SIG-M5 treated with dmso at 0.1 percent for 504 hours (cell line): Measurements from ENCODE around the gene RUNX2.

Experiments
- DNase-seq: peaks from one replicate; lab custom pipeline; 2025; ENCODE audit not compliant: unreplicated experiment; lab: John Stamatoyannopoulos, UW

RUNX2 gene

DNA sequence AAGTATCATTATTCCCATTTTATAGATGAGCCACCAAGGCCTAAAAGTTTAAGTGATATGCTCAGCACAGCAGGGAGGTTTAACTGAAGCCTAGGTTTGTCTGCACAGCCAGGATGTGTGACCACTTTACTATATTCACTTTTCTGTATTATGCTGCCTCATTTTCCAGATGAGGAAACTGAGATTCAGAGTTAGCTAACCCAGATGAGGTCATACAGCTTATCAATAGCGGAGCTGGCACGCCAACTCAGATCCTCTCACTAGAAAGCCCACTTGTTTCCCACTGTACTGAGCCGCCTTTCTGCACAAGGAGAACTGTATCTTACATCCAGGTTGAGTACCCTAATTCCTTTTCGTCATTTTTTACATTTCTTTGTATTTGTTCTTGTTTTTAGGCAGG lies 181.3 kb downstream of the RUNX2 start:
- DNase-seq, result no peak

DNA sequence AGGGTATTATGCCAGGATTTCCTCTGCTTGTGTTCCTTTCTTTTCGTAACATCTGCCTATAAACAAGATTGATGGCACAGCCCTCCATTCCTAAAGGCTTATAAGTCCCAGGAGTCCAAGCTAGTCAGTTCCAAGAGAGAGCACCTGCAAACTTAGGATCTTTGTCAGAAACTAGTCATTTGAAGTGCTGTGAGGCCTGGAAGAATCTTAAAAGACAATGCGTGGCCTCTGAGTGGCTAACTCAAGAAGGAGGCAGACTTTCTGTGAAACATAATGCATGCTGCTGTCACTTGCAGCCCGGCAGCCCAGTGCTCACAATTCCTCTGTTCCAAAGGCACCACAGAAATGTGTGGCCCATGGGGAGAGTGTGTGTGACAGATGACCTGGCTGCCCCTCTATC lies 184.6 kb downstream of the RUNX2 start:
- no peak for DNase-seq

DNA sequence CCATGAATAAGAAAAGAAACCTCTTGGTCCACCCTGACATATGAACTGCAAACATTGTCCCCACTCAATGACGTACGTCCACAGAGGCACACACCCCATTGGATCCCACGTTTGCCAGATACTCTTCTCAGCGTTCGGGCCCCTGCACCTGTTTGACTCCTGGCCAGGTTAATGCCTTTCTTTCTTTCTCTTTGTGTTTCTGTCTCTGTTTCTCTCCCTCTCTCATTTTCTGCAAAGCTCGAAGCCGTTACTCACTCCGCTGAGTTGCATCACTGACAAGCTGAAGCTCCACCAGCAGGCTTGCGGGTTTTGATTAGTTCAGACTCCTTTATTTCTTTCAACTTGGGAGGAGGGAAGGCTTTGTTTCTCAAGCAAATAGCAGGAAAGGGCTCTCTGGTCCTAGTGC lies 185.1 kb downstream of the RUNX2 start:
- DNase-seq, result no peak

DNA sequence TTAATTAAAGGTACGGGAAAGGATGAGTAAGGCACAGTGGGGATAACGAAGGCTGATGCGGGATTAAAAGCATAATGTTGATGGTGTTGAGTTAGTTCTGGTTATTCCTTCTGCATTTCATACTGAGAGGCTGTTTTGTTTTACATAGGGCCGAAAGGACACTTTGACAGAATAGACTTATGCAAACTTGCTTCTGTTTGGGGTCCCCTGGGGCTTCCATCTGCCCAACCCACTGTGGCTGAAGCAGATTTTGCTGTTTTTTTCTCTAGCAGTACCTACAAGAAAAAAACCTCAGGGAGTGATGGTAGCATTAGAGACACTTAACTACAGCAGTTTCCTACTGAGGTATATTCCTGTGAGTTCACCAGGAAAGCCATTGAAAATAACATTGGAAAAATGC lies 185.7 kb downstream of the RUNX2 start:
- DNase-seq, result no peak

DNA sequence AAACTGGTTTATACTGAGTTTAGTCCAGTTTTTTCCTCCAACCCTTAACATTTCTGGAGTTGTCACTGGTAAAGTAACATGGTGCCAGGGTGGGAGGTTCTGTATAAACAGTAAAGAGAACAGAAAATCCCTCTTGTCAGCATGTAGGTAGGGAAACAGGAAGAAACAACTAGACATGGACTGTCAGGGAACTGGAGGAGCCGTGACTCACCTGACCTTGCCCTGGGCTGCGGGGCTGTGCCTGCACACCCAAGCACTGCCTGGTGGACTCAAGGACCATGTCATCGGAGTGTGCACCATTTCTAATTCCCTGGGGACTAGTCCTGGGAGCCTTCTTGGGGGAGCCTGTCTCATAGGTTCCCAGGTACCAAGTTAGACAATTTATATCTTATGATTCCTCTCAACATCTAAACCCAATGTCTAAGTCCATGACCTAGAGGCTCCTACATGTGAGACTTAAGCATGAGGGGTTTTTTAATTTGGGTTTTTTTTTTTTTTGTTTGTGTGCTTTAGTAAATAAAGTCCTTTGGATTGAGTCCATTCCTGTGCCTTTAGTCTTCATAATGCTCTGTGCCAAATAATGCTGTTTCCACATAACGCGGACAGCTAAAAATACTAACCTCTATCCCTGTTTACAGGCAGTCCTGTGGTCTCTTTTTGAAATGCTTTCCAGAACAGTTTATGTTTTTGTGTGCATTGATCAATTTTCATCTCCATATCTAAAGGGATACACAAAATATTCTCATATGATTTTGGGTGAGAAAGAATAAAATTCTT lies 186.5 kb downstream of the RUNX2 start:
- DNase-seq, result no peak

DNA sequence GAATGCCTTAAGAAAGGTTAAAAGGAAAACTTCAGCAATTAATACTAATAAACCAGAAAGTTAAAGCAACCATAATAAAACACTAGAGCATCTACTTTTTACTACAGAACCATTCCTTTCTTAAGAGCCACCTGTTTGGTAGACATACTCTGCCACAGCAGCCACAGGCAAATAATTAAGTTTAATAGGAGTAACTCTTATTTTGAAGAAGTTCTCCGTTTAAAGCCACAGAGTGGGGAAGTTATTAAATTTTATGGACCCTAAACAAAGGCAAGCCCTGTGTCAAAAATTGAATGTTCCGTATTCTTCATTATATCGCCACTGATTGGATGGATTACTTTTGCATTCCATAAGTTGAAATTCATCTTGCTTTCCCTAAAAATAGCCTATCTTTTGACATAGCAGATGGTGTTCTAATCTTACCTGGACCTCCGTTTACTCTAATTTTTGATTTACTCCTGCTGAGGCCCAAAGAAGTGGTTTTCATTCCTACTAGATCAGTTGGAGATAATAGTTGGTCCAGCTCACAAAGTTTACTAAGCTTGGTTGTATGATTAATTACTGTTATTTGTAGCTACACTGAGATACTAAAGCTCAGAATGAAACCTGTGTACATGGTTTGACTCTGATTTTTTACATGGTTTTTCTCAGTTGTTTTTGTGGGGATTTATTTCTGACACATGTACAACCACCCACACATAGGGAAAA lies 190.0 kb downstream of the RUNX2 start:
- DNase-seq, result no peak

DNA sequence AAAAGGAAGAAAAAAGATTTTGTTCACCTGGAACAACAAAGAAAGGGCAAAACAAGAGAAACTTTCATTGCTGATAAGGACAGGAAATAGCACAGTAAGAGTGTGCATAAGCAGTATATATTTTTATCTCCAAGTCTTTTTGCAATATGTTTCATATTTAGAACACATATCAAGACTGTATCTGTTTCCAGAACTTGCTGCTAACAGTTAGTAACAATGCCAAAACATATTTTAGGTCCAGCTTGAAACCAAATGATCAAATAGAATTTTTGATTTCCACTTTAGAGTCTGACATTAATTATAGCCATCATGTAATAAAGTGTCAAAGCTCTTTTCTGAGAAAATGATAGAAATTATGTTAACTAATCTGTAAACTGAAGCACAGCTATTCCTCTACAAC lies 193.1 kb downstream of the RUNX2 start:
- DNase-seq, result no peak

DNA sequence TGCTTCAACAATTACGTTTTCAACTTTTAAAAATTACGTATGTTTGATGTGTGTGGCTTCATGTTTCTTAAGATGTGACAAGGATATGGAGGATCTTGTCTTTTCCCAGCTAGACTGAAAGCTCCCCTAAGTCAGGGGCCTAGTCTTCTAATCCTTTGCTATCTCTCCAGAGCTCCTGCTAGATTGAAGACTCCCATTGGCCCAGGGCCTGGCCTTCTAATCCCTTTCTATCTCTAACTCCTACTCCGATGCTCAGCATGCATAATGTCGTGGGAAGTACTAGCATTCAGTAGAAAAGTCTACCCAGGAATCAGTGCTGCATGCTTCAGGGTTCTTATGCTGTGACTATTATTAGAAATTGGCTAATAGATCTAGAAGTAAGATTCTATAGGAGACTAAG lies 194.4 kb downstream of the RUNX2 start:
- DNase-seq, result no peak

DNA sequence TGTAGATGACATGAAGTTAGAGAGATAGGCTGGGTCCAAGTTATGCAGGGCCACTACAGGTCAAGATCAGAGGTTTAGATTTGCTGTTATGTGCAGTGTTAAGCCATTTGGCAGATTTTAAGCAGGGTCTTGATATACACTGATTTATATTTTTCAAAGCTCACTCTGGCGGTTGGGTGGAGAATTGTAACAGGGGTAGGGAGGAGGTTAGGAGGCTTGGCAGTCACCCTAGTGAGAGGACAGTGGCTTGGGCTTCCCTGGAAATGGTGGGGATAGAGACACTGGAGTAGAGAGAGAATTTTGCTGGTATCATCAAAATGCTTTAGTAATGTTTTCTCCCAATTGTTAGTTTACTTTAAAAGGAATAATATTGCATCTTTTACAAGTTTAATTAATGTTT lies 199.1 kb downstream of the RUNX2 start:
- DNase-seq, result no peak

DNA sequence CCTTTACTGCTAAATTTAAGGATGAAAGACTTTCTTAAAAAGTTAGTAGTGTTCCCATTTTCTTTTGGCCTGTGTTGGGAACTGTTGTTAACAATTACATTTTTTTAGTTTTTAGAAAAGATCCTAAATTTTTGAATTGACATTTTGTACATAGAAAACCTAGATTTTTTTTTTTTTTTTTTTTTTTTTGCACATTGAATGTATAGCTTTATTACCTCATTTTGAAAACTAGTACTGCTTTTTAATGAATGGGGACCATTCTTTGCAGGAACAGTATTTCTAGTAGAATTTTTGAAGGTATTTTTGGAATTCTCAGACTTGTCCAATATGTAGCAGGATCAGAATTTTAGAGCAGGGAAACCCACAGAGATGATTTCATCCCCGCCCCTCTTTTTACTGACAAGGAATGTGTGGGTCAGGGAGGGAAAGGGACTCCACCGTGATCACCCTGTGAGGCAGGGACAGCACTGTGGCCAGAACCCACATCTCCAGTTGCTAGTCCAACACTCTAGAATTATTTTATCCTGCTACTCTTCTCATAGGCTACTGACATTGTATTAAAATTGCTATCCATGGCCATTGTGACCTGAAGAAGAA lies 204.0 kb downstream of the RUNX2 start:
- DNase-seq, result no peak

DNA sequence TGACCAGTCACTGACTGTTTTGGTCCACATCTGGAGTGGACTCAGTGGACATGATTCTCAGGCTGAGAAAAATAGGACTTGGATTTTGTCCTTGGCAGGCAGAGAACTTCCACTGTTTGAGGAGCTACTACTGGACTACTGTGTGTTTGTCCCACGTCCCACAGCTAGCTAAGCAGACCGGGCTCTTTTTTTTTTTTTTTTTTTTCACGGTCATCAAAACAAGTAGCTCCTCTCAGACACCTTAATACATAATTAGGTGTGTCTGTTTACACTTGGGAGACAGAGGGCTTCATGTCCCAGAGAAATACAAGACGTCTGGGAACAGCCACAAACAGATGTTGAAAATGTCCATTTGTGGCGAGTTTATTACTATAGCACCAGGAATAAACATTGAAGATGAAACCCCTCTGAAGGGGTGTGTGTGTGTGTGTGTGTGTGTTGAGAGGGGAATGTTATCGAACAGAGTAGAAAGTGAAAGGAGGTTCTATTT lies 204.6 kb downstream of the RUNX2 start:
- DNase-seq, result no peak

DNA sequence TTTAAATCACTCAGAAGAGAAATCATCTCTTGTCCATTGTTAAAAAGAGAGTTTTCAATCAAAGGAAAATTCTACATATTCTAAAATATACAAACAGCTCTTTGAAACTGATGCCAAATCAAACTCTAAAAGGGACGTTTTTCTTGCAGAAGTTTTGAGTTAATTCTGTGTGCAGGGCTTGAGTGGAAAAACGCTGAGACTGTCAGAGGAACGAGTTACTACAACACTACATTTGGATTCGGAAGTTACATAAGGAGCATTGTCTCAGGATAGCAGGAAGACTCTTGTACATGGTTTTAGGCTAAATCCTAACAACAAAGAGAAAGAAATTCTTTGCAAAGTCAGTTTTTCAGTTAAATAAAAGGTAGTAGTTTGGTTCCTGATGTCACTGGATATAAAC lies 205.3 kb downstream of the RUNX2 start:
- DNase-seq, result no peak

DNA sequence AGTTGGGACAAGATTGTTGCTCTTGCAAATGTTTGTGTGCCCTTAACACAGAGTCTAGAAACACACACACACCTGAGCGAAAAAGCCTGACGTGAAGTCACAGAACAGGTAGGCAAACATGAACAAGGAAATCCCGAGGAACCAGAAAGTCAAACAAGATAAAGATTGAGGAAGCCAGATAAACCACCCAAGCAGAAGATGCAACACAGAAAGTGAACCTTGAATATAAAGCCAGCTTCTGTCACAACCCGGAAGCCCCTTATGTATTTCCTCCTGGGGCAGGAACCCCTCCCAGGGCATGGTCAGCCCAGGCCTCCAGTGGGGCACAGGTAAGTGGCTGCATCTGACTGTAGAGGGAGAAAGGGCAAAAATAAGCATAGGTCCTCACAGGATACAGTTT lies 207.8 kb downstream of the RUNX2 start:
- peak; percentile 51 for DNase-seq

DNA sequence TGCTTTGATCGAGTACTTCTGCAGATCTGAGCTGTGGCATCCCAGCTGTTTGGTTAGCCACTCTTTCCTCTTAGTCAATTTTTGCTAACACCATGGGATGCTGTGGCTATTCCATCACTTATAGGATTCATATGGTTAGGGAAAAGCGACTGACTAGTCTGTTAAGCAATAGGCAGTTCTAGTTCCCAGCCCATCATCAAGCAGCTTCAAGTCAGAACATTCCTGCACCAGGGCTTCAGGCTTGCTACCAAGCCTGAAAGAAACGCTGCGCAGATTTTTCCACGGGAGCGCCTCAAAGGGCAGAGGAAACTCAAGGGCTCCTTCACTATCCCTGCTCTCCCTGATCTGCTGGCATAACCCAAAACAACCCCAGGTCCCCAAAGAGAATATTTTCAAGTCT lies 209.4 kb downstream of the RUNX2 start:
- no peak for DNase-seq

DNA sequence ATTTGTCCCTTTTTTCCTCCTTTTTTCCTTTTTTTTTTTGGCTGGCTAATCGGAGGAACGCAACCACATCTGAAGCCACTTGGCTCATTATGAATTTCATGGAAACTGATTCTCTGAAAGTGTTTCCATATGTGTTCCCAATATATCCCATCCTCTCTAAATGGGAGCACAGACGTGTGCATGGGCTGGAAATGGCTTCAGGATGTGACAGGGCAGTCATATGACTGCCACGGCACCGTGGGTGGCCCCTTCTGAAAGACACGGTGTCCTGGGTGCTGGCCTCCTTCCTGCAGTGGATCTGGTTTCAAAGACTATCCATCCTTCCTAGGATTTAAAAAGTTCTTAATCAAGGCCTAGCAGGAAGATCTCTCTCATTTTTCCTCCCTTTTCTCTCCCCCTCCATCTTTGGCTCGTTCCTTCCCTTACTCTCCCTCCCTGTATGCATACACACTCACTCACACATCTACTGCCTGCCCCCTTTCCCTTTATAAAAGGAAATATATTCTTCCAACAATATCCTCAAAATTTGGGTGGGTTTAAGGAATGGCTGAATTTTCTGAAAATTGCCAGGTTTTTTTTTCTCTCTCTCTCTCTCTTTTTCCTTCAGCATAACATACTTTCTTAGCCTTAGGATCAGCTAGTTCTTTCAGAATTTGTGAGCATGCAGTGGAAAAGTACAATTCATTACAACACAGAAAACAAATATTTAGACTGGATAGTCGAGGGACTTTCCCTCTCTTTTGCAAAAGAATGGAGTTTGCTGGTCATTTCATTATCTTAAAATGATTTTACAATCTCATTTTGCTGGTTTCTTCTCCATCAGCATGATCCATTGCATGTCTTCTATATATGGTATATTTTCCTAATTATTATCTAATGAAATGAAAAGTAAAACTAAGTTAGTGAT lies 210.8 kb downstream of the RUNX2 start:
- DNase-seq, result no peak

DNA sequence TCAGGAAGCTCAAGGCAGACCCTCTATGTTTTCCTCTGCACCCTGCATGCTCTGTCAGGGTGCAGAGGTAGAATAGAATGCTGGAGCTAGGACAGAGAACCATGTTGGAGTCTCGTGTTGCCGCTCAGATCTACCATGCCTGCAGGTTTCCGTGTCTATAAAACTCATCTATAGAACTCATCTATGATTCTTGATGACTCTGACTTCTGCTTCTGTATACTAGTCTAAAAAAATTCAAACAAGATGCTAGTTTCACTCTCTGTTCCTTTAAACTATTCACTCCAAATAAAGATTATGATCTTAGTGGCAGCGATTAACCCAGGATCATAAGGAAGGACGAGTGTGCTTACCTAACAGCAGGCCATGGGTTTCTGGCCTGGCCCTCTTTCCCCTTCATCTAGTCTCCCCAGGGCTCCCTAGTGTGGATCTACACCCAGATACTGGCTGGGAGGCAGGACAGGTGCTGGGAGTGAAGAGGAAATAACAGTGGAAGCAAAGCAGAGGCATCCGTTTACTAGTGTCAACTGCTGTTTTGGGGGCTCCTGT lies 212.3 kb downstream of the RUNX2 start:
- no peak for DNase-seq

DNA sequence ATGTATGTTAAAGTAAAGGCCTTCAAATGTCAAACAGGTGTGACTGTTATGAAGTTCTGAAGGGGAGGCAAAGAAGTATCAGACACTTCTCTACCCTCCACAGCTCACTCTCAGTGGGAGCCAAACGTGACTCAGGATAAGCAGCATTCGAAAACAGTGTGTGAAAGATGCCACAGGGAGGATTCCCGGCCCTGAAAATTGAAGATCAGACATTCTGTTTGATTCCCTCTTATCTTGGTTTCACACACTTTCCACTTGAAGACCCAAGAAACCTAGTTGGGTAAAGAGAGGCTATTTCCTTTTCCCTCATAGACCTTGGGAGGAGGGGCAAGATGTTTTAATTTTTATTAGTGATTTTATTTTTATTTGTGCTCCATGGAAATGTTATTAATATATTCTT lies 213.8 kb downstream of the RUNX2 start:
- no peak for DNase-seq

DNA sequence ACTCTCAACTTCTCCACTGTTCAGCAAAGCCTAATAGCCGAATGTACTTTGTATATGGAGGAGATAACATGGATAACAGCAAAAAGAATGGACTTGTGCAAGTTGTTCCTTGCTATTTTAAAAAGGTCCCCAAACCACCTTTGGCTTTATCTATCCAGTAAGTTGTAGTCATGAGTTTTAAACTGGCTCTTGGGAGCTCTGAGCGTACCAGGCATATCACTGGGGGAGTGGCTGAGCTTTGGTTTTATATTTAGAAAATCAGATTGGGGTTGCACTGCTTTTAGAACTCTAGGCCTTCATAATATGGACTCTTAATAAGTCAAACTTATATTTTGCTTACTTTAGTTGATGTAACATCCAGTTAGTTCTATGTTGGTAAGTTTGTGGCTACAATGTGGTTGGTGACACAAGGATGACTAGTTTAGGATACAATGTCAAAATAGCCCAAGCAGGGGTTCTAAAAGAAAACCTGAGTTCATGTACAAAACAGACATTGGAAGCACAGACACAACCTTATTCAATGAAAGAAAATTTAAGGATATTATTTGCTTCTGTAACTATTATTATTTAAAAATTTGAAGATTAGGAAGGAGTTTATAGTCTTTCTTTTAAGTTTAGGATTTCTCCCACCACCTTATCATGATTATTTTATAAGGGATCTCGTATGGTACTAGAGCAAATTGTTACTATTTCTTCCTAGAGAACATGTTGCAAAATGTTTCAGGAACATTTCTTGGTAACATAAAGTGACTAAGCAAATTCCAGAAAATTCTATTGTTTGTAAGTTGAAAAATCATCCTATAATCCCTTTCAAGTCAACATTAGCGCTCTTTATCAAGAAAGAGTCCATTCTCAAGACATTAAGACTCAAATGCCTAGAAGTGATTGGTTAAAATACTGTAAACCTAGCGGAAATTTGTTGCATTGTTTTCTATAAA lies 215.4 kb downstream of the RUNX2 start:
- DNase-seq, result no peak

DNA sequence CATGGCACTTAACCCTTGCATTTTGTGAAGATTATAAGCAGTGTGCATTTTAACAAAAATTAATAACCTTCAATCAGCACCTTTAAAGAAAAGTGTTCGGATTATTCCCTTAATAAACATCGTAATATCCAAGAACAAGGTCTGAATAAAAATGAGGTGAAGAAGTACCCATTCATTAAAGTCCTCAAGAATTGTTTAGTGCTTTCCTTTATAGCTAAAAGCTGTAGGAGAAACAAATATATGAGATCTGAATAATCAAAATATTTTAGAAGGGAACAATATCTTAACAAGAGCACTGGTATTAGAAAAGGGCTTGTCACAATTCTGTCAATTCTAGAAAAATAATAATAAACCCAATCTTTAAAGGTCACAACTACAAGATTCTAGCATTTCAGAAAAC lies 217.3 kb downstream of the RUNX2 start:
- DNase-seq, result no peak
